ENCODE results near the gene LRRC56.

LRRC56 gene

GRCh38 chr11:563812-564578 lies 26.7 kb downstream of the LRRC56 start:
- peaks cover 1% of the 10 kb centered on the region for H3K27me3 ChIP-seq (ENCODE audit: insufficient read depth, poor library complexity, severe bottlenecking)
- no peak for DNase-seq (ENCODE audit: low read depth in 1 of 2, low spot score in 1 of 2)
- no peak overlapping the region for H3K27ac ChIP-seq (replicated peaks)
- TF ChIP-seq, protein P1, sequence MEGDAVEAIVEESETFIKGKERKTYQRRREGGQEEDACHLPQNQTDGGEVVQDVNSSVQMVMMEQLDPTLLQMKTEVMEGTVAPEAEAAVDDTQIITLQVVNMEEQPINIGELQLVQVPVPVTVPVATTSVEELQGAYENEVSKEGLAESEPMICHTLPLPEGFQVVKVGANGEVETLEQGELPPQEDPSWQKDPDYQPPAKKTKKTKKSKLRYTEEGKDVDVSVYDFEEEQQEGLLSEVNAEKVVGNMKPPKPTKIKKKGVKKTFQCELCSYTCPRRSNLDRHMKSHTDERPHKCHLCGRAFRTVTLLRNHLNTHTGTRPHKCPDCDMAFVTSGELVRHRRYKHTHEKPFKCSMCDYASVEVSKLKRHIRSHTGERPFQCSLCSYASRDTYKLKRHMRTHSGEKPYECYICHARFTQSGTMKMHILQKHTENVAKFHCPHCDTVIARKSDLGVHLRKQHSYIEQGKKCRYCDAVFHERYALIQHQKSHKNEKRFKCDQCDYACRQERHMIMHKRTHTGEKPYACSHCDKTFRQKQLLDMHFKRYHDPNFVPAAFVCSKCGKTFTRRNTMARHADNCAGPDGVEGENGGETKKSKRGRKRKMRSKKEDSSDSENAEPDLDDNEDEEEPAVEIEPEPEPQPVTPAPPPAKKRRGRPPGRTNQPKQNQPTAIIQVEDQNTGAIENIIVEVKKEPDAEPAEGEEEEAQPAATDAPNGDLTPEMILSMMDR (IDR thresholded peaks at IDR 0.05; ENCODE audit: insufficient read depth, low read length): no peak
- TF ChIP-seq REST (IDR thresholded peaks at IDR 0.05; ENCODE audit: insufficient replicate concordance, low read depth): no peak
- no peak for TF ChIP-seq POLR2AphosphoS5 (IDR thresholded peaks at IDR 0.05; ENCODE audit: low read depth)
- TF ChIP-seq GABPA (IDR thresholded peaks at IDR 0.05; ENCODE audit: low read depth): no peak
- TF ChIP-seq SPI1 (IDR thresholded peaks at IDR 0.05; ENCODE audit: borderline replicate concordance, low read depth): no peak
- H3K4me3 ChIP-seq (replicated peaks; ENCODE audit: insufficient read depth, low read length): no peak overlapping the region

- no peak for DNase-seq (ENCODE audit: low read depth in 1 of 2, low spot score in 1 of 2)
- Histone ChIP-seq H3K27ac (replicated peaks) (no peak overlapping the region), H3K27me3 (ENCODE audit: insufficient read depth, poor library complexity, severe bottlenecking) (peaks cover 8% of the 10 kb centered on the region), H3K4me3 (replicated peaks; ENCODE audit: insufficient read depth, low read length) (no peak overlapping the region)
- TF ChIP-seq, protein P1 (IDR thresholded peaks at IDR 0.05; ENCODE audit: insufficient read depth, low read length): no peak
Measured at GRCh38 chr11:565921-566509, 28.7 kb downstream of the LRRC56 start.

DNA sequence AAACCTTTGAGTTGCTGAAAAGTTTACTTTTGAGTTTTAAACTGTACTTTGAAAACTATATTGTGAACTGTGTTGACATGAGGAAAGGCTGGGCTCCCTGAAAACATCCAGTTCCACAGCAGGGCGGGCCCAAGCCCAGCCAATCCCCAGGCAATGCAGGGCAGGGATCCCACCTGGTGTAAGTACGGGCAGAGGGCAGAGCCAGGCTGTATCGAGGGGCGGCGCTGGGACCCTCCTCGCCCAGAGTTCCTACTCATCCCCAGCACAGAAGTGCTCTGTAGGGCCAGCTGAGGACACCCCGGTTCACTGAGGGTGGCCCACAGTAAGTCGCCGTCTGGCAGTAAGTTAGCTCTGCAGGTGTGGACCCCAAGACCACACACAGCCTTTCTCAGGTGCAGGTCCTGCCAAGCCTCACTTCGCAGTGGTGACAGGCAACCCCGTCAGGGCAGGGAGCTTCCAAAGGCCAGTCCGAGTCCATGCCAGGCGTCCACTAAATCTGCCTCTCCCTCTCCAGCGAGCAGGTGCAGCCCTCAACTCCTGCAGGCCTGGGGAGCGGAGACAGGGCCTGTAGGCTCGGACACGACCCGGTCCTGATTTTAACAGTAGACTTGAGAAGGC lies 29.8 kb downstream of the LRRC56 start:
- TF ChIP-seq REST (IDR thresholded peaks at IDR 0.05; ENCODE audit: insufficient replicate concordance, low read depth): no peak
- TF ChIP-seq GABPA (IDR thresholded peaks at IDR 0.05; ENCODE audit: low read depth): no peak
- TF ChIP-seq, protein P1 (IDR thresholded peaks at IDR 0.05; ENCODE audit: insufficient read depth, low read length): no peak
- TF ChIP-seq POLR2AphosphoS5 (IDR thresholded peaks at IDR 0.05; ENCODE audit: low read depth): no peak
- no peak for TF ChIP-seq SPI1 (IDR thresholded peaks at IDR 0.05; ENCODE audit: borderline replicate concordance, low read depth)
- Histone ChIP-seq H3K27ac (replicated peaks) (no peak overlapping the region), H3K27me3 (ENCODE audit: insufficient read depth, poor library complexity, severe bottlenecking) (peaks cover 8% of the 10 kb centered on the region), H3K4me3 (replicated peaks; ENCODE audit: insufficient read depth, low read length) (peak overlapping the region; percentile 48)
- DNase-seq (ENCODE audit: low read depth in 1 of 2, low spot score in 1 of 2): no peak

Data from HL-60 (cell line).